Stimulated activated CD4-positive, alpha-beta T cell treated with anti-CD3 and anti-CD28 coated beads, Interleukin-1b, Interleukin-23, amount 100 ng/mL, for 1 hour (primary cell): ENCODE measurements around the gene GOLGA5.

ENCODE experiments used
- DNase-seq, 2 donors: peaks; one replicate each; pipeline ENCODE4 v3.0.0-alpha.2; 2020; ENCODE audit warnings: low read depth in 2 of 2

The GOLGA5 gene

GRCh38 chr14:92883066-92883465 is 89.0 kb downstream of the GOLGA5 start:
- no peak for DNase-seq

DNA sequence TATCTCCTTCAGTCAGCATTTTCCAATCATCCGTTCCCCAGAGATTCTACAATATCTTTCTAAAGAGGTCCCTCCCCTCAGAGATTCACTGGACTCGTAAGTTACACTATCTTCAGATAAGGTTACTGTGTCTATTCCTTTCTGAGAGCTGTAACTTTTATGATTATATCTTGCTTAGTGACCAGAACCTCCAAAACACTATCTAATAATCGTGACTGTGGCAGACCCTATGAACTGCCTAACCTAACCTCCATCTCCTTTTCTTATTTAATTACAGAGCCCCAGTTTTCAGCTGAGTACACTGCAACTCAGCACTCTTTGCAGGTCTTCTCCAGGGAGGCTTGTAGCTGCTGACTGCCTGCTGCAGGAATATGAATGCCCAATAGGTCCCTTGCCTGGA is 90.3 kb downstream of the GOLGA5 start:
- no peak for DNase-seq

GRCh38 chr14:92885279-92886061 is 91.4 kb downstream of the GOLGA5 start:
- no peak for DNase-seq

- DNase-seq = no peak
These were observed 92.2 kb downstream of the GOLGA5 start for GRCh38 chr14:92886337-92886736.

- no peak for DNase-seq
These were observed 93.1 kb downstream of the GOLGA5 start for GRCh38 chr14:92887157-92887556.

DNA sequence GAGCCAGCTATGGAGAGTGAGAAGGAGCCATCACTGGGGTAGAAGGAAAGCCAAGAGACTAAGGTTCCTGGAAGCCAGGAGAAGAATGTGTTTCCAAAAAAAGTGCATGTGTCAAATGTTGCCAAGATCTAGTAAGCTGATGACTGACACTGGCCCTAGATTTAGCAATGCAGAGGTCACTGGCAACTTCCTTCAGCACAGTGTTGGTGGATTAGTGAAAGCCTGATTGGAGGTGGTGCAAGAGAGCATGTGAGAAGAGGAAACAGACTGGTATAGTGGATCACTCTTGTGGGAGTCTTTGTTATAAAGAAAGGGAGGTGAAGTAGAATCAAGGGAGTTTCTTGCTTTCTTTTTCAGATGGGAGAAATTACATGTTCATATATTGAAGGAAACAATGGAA is 94.8 kb downstream of the GOLGA5 start:
- no peak for DNase-seq
